Measurements from ENCODE around the gene FAM168B.

GRCh38 chr2:131014141-131014540 is 79.1 kb downstream of the FAM168B start:
- TF ChIP-seq, protein P1, sequence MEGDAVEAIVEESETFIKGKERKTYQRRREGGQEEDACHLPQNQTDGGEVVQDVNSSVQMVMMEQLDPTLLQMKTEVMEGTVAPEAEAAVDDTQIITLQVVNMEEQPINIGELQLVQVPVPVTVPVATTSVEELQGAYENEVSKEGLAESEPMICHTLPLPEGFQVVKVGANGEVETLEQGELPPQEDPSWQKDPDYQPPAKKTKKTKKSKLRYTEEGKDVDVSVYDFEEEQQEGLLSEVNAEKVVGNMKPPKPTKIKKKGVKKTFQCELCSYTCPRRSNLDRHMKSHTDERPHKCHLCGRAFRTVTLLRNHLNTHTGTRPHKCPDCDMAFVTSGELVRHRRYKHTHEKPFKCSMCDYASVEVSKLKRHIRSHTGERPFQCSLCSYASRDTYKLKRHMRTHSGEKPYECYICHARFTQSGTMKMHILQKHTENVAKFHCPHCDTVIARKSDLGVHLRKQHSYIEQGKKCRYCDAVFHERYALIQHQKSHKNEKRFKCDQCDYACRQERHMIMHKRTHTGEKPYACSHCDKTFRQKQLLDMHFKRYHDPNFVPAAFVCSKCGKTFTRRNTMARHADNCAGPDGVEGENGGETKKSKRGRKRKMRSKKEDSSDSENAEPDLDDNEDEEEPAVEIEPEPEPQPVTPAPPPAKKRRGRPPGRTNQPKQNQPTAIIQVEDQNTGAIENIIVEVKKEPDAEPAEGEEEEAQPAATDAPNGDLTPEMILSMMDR (IDR thresholded peaks at IDR 0.05 in 4 of 5, conservative IDR thresholded peaks at IDR 0.05 in 1 of 5), result no peak
- no peak for TF ChIP-seq POLR2A (IDR thresholded peaks at IDR 0.05)

Measured in gastrocnemius medialis (tissue), 4 donors.